ENCODE measurements around the gene FUCA1. TPM values are rescaled to one million over a fixed set of nuclear protein-coding genes. Genes with fewer than 3 reads are reported as not detected.
"Not testable (repeated sequence)": the region's sequence is repeated elsewhere in the genome, so short reads cannot be mapped to it uniquely, and the experiment has no call there.

FUCA1 gene
- total and polyA plus RNA-seq, 2 experiments from 2014 or later, result 11.5 to 13.3 TPM

DNA sequence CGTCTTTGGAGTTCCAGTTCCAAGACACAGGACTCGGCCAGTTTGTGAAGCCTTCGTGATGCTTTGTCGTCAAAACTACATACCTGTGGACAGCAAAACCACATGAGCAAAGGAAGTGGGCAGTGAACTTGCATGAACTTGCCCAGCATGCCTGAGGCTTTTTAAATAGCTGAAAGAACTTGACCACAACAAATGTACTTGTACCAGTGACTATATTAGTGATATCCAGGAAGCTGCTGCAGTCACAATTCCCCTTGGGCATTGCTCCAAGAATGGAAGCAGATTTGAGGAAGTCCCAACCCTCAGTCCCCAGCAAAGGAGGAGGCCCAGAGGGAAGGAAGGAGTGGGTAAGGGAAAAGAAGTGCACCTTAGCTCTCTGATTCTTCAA, 2.6 kb downstream of the FUCA1 start:
- peak; percentile 12 for DNase-seq
- WGBS, 2 experiments (ENCODE audit: low coverage in 1 of 2, low lambda C conversion rate in 2 of 2, missing lambda C conversion rate in 2 of 2), result 84 to 85% methylated on average over 4 of the region's 4 CpGs
- Histone ChIP-seq H3K4me1 (ENCODE audit: insufficient read depth) (no peaks in the 10 kb centered on the region), H2AFZ (no peak overlapping the region), H3F3A (ENCODE audit: insufficient read depth) (no peaks in the 10 kb centered on the region), H3K79me2 (ENCODE audit: insufficient read depth) (no peaks in the 10 kb centered on the region), H3K9me3 (ENCODE audit: low read depth) (no peaks in the 10 kb centered on the region), H3K4me3 (no peak overlapping the region), H3K9me2 (ENCODE audit: insufficient read depth) (no peaks in the 10 kb centered on the region), H3K9ac (no peak overlapping the region), H3K4me2 (ENCODE audit: unreplicated experiment) (no peak overlapping the region), H4K20me1 (ENCODE audit: insufficient read depth) (no peaks in the 10 kb centered on the region), H3K27me3 (replicated peaks; ENCODE audit: insufficient read depth) (0 out of 2 replicates have a peak, but pooled peaks cover 7% of the 10 kb centered on the region), H3K36me3 (ENCODE audit: low read depth) (no peaks in the 10 kb centered on the region), H3K27ac (no peak overlapping the region)
- in situ Hi-C loops (cut with MboI), result no loop called here
- TF ChIP-seq EZH2phosphoT487 (IDR thresholded peaks at IDR 0.05; ENCODE audit: insufficient read depth, low read depth) (no peak), EZH2 (IDR thresholded peaks at IDR 0.05; ENCODE audit: insufficient read depth, poor library complexity, severe bottlenecking) (no peak)

DNA sequence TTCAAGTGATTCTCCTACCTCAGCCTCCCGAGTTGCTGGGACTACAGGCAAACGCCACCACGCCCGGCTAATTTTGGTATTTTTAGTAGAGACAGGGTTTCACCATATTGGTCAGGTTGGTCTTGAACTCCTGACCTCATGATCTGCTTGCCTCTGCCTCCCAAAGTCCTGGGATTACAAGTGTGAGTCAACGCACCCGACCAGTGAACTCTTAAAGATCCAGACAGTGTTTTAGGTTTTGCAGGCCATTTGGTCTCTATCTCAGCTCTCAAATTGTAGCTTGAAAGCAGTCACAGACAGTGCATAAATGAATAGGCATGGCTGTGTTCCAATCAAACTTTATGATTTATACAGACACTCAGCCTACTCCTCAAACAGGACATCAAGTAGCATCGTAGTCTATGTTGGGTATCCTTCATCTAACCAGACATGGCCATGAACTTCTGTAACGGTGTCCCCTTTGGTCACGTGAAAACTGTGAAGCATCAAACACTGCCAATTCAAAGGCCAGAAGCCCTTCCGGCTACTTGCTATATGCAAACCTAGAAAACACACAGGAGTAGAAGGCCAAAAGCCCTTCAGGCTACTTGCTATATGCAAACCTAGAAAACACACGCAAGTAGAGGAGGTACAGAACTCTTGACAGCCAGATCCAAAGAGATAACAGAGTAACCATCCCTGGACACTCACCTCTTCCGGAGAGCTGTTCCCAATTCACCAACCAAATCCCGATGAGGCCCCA, 3.1 kb downstream of the FUCA1 start:
- 0 out of 2 replicates have a peak, but pooled peaks cover 7% of the 10 kb centered on the region for H3K27me3 ChIP-seq (replicated peaks; ENCODE audit: insufficient read depth)
- no peak overlapping the region for H3K27ac ChIP-seq
- H3F3A ChIP-seq (ENCODE audit: insufficient read depth), result no peaks in the 10 kb centered on the region
- H3K4me3 ChIP-seq, result no peak overlapping the region
- DNase-seq, result no peak
- H3K4me1 ChIP-seq (ENCODE audit: insufficient read depth), result no peaks in the 10 kb centered on the region
- H3K9me3 ChIP-seq (ENCODE audit: low read depth), result no peaks in the 10 kb centered on the region
- H3K9me2 ChIP-seq (ENCODE audit: insufficient read depth), result no peaks in the 10 kb centered on the region
- no peaks in the 10 kb centered on the region for H4K20me1 ChIP-seq (ENCODE audit: insufficient read depth)
- TF ChIP-seq EZH2phosphoT487 (IDR thresholded peaks at IDR 0.05; ENCODE audit: insufficient read depth, low read depth) (no peak), EZH2 (IDR thresholded peaks at IDR 0.05; ENCODE audit: insufficient read depth, poor library complexity, severe bottlenecking) (no peak)
- no peak overlapping the region for H3K4me2 ChIP-seq (ENCODE audit: unreplicated experiment)
- H3K9ac ChIP-seq, result no peak overlapping the region
- H3K36me3 ChIP-seq (ENCODE audit: low read depth), result no peaks in the 10 kb centered on the region
- no peak overlapping the region for H2AFZ ChIP-seq
- no peaks in the 10 kb centered on the region for H3K79me2 ChIP-seq (ENCODE audit: insufficient read depth)
- in situ Hi-C loops (cut with MboI), result no loop called here
- WGBS, 2 experiments (ENCODE audit: low coverage in 1 of 2, low lambda C conversion rate in 2 of 2, missing lambda C conversion rate in 2 of 2), result 88% methylated on average over 13 of the region's 13 CpGs

DNA sequence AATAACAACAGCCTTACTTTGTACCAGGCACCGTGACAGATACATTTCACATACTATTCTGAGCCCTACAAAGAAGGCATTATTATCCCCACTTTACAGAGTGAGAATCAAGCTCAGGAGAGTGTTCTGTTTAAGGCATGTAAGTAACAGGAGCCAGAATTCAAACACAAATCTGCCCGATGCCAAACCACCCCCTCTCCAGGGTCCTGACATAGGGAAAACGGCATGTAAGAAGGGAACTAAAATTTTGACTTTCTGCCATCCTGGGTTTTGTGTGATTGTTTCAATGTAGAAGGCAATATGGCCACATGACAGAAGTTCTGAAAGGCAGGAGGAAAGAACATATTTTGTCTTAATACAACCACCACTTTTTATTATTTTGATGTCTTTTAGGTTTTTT, 5.5 kb downstream of the FUCA1 start:
- H2AFZ ChIP-seq, result no peak overlapping the region

DNA sequence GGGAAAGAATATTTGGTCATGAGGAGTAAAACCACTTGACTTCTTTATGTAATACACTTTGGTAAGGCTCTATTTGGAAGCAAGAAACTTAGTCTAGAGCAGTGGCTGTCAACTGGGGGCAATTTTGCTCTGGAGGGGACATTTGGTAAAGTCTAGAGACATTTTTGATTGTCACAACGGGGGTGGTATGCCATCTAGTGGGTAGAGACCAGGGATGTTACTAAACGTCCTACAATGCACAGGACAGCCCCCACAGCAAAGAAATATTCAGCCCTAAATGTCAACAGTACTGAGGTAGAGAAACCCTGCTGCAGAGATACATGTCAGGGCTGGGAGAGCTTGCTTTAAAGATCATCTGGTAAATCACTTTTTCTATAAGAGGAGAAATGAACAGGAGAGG, 13.5 kb downstream of the FUCA1 start:
- WGBS, 2 experiments (ENCODE audit: low coverage in 1 of 2, low lambda C conversion rate in 2 of 2, missing lambda C conversion rate in 2 of 2), result 16 to 28% methylated on average over 2 of the region's 2 CpGs
- H3K79me2 ChIP-seq (ENCODE audit: insufficient read depth), result no peaks in the 10 kb centered on the region
- no peaks in the 10 kb centered on the region for H3K27me3 ChIP-seq (replicated peaks; ENCODE audit: insufficient read depth)
- no peaks in the 10 kb centered on the region for H3F3A ChIP-seq (ENCODE audit: insufficient read depth)
- in situ Hi-C loops (cut with MboI), result no loop called here
- H3K4me1 ChIP-seq (ENCODE audit: insufficient read depth), result no peaks in the 10 kb centered on the region
- no peaks in the 10 kb centered on the region for H3K9me2 ChIP-seq (ENCODE audit: insufficient read depth)
- H3K9me3 ChIP-seq (ENCODE audit: low read depth), result no peaks in the 10 kb centered on the region
- H3K36me3 ChIP-seq (ENCODE audit: low read depth), result no peaks in the 10 kb centered on the region
- no peak overlapping the region for H3K27ac ChIP-seq
- H3K4me2 ChIP-seq (ENCODE audit: unreplicated experiment), result no peak overlapping the region
- no peak overlapping the region for H3K9ac ChIP-seq
- no peaks in the 10 kb centered on the region for H4K20me1 ChIP-seq (ENCODE audit: insufficient read depth)
- TF ChIP-seq EZH2 (IDR thresholded peaks at IDR 0.05; ENCODE audit: insufficient read depth, poor library complexity, severe bottlenecking) (no peak), EZH2phosphoT487 (IDR thresholded peaks at IDR 0.05; ENCODE audit: insufficient read depth, low read depth) (no peak)
- no peak overlapping the region for H2AFZ ChIP-seq
- no peak overlapping the region for H3K4me3 ChIP-seq
- DNase-seq, result peak; percentile 17

More for the DNA sequence above, 5.5 kb downstream of the FUCA1 start:
- Histone ChIP-seq H3K4me2 (ENCODE audit: unreplicated experiment) (no peak overlapping the region), H3K27me3 (replicated peaks; ENCODE audit: insufficient read depth) (0 out of 2 replicates have a peak, but pooled peaks cover 7% of the 10 kb centered on the region), H3F3A (ENCODE audit: insufficient read depth) (no peaks in the 10 kb centered on the region), H3K36me3 (ENCODE audit: low read depth) (no peaks in the 10 kb centered on the region), H3K27ac (no peak overlapping the region), H3K9ac (no peak overlapping the region), H3K4me3 (no peak overlapping the region), H3K9me2 (ENCODE audit: insufficient read depth) (no peaks in the 10 kb centered on the region), H3K79me2 (ENCODE audit: insufficient read depth) (no peaks in the 10 kb centered on the region), H3K9me3 (ENCODE audit: low read depth) (no peaks in the 10 kb centered on the region), H3K4me1 (ENCODE audit: insufficient read depth) (no peaks in the 10 kb centered on the region), H4K20me1 (ENCODE audit: insufficient read depth) (no peaks in the 10 kb centered on the region)
- TF ChIP-seq EZH2 (IDR thresholded peaks at IDR 0.05; ENCODE audit: insufficient read depth, poor library complexity, severe bottlenecking) (no peak), EZH2phosphoT487 (IDR thresholded peaks at IDR 0.05; ENCODE audit: insufficient read depth, low read depth) (no peak)
- no peak for DNase-seq
- WGBS, 2 experiments (ENCODE audit: low coverage in 1 of 2, low lambda C conversion rate in 2 of 2, missing lambda C conversion rate in 2 of 2), result 36 to 39% methylated on average over 3 of the region's 3 CpGs
- in situ Hi-C loops (cut with MboI), result no loop called here

DNA sequence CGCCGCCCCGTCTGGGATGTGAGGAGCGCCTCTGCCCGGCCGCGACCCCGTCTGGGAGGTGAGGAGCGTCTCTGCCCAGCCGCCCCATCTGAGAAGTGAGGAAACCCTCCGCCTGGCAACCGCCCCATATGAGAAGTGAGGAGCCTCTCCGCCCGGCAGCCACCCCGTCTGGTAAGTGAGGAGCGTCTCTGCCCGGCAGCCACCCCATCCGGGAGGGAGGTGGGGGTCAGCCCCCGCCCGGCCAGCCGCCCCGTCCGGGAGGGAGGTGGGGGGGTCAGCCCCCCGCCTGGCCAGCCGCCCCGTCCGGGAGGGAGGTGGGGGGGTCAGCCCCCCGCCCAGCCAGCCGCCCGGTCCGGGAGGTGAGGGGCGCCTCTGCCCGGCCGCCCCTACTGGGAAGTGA, 15.0 kb downstream of the FUCA1 start:
- H2AFZ ChIP-seq; H3K9ac ChIP-seq; H3K4me3 ChIP-seq; in situ Hi-C loops (cut with MboI); H3K36me3 ChIP-seq (ENCODE audit: low read depth); H3K4me2 ChIP-seq (ENCODE audit: unreplicated experiment); H3K4me1 ChIP-seq (ENCODE audit: insufficient read depth); H3K9me3 ChIP-seq (ENCODE audit: low read depth); H3K9me2 ChIP-seq (ENCODE audit: insufficient read depth); H3K27me3 ChIP-seq (replicated peaks; ENCODE audit: insufficient read depth); DNase-seq; H3K27ac ChIP-seq; H3F3A ChIP-seq (ENCODE audit: insufficient read depth); H4K20me1 ChIP-seq (ENCODE audit: insufficient read depth); H3K79me2 ChIP-seq (ENCODE audit: insufficient read depth): not testable (repeated sequence)
- WGBS, 2 experiments (ENCODE audit: low coverage in 1 of 2, low lambda C conversion rate in 2 of 2, missing lambda C conversion rate in 2 of 2), result 88% methylated on average over 20 of the region's 34 CpGs; no CpG with 5 or more reads in 1 of the 2 experiments

DNA sequence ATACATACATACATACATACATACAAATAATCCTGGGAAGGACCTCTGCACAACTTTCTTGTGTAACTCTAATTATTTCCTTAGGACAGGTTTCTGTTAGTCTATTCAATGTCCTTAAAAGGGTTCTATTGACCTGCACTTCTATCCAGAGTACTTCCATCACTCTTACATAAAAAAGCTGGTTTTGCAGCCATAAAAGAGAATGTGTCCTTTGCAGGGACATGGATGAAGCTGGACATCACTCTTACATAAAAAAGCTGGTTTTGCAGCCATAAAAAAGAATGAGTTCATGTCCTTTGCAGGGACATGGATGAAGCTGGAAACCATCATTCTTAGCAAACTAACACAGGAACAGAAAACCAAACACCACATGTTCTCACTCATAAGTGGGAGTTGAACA, 16.7 kb downstream of the FUCA1 start:
- H2AFZ ChIP-seq; H3K79me2 ChIP-seq (ENCODE audit: insufficient read depth); H3K4me2 ChIP-seq (ENCODE audit: unreplicated experiment); DNase-seq; H3K9me2 ChIP-seq (ENCODE audit: insufficient read depth); H3K9me3 ChIP-seq (ENCODE audit: low read depth); H3K27ac ChIP-seq; H3K27me3 ChIP-seq (replicated peaks; ENCODE audit: insufficient read depth); H3K36me3 ChIP-seq (ENCODE audit: low read depth); H3K4me3 ChIP-seq; H4K20me1 ChIP-seq (ENCODE audit: insufficient read depth); H3F3A ChIP-seq (ENCODE audit: insufficient read depth); in situ Hi-C loops (cut with MboI); H3K9ac ChIP-seq; H3K4me1 ChIP-seq (ENCODE audit: insufficient read depth): not testable (repeated sequence)
